ENCODE measurements around the gene FAM200C. TPM values are rescaled to one million over a fixed set of nuclear protein-coding genes. Genes with fewer than 3 reads are reported as not detected.
A peak's percentile ranks its signal among the peaks of the same experiment; 100 is the strongest.

FAM200C gene
- total and polyA plus RNA-seq, 2 of the 13 experiments (the other 11 are each of a cell fraction or from before 2014, with no cell fraction given) = 3.2 to 4.7 TPM

GRCh38 chr5:160420331-160420610 lies 20.4 kb upstream of the FAM200C start:
- ATAC-seq (no peak), FAIRE-seq (no peak), DNase-seq (ENCODE audit: low spot score) (no peak)
- no peaks in the 10 kb centered on the region; the same call in 1 of the 2 replicates for H4K20me1 ChIP-seq (ENCODE audit: insufficient read depth, low read length)
- H3K4me3 ChIP-seq (replicated peaks in 1 of 3; ENCODE audit: insufficient read depth in 1 of 3, low read depth in 2 of 3, low read length in 3 of 3) = peak overlapping the region; percentile 81 to 99 (median 96); a peak in 5 of 6 replicates
- in situ Hi-C loops (cut with HindIII; ENCODE audit: extremely low pct_ligation_motif_present, low pct_unique_long_range_greater_than_20kb) (no loop called here), intact Hi-C loops (cut with micrococcal nuclease; ENCODE audit: unreplicated experiment) (loop anchor here (2.0 kb wide), 1 partner anchor 47 kb away; no protein-coding TSS in a partner anchor)
- H3K4me1 ChIP-seq (ENCODE audit: insufficient read depth, low read length) = peaks cover 61% of the 10 kb centered on the region
- CTCF ChIA-PET (ENCODE audit: low intra/inter-chr PET ratio, low total read pairs) = no interaction called here
- H3K9me3 ChIP-seq (ENCODE audit: low read length) = no peaks in the 10 kb centered on the region
- H3K79me2 ChIP-seq (ENCODE audit: insufficient read depth, low read length) = peaks cover 64% of the 10 kb centered on the region
- POLR2A ChIA-PET = interaction anchor here (2.7 to 3.3 kb wide), 3 partner anchors 20 to 57 kb away, joined by 11 to 15 read pairs (median 11); partner anchors contain the start of gene FAM200C
- H3K9ac ChIP-seq (ENCODE audit: insufficient read depth, low read depth, low read length) = peak overlapping the region; percentile 98
- BruUV-seq (replicated peaks) = no TSS peak
- peak overlapping the region; percentile 94 for H2AFZ ChIP-seq (ENCODE audit: low read length)
- H3K4me2 ChIP-seq (ENCODE audit: low read depth, low read length) = peak overlapping the region; percentile 83
- no peak overlapping the region for H3K27ac ChIP-seq (ENCODE audit: extremely low read length, insufficient read depth, low read length)
- no peaks in the 10 kb centered on the region; a peak in 1 of 5 replicates for H3K27me3 ChIP-seq (ENCODE audit: control insufficient read depth in 1 of 2, insufficient read depth in 2 of 2, low read length in 2 of 2)
- no peaks in the 10 kb centered on the region; a peak in 4 of 5 replicates for H3K36me3 ChIP-seq (replicated peaks in 1 of 2; ENCODE audit: control insufficient read depth in 1 of 2, insufficient read depth in 2 of 2, low read length in 2 of 2)
- TF ChIP-seq GPN1 (CRISPR knock-in tag; IDR thresholded peaks at IDR 0.05; ENCODE audit: borderline replicate concordance) (no peak), ZNF891 (CRISPR knock-in tag; IDR thresholded peaks at IDR 0.05) (no peak), HCFC1 (IDR thresholded peaks at IDR 0.05; ENCODE audit: low read depth, low read length) (no peak), SP4 (CRISPR knock-in tag; IDR thresholded peaks at IDR 0.05) (no peak), IKZF5 (CRISPR knock-in tag; IDR thresholded peaks at IDR 0.05) (no peak), REL (CRISPR knock-in tag; conservative IDR thresholded peaks at IDR 0.05) (no peak), TSC22D2 (CRISPR knock-in tag; IDR thresholded peaks at IDR 0.05; ENCODE audit: borderline replicate concordance) (no peak), ZMYM4 (CRISPR knock-in tag; IDR thresholded peaks at IDR 0.05) (no peak), ZNF274 (CRISPR knock-in tag; IDR thresholded peaks at IDR 0.05) (no peak), PRPF4 (IDR thresholded peaks at IDR 0.05; ENCODE audit: low read depth, low read length, poor library complexity, severe bottlenecking) (no peak), ZNF33B (CRISPR knock-in tag; IDR thresholded peaks at IDR 0.05) (no peak), ZNF607 (CRISPR knock-in tag; IDR thresholded peaks at IDR 0.05; ENCODE audit: borderline replicate concordance) (no peak), ZFX (CRISPR knock-in tag; IDR thresholded peaks at IDR 0.05; ENCODE audit: low read depth) (no peak), ZNF17 (CRISPR knock-in tag; IDR thresholded peaks at IDR 0.05) (no peak)
- TF ChIP-seq, protein P1, sequence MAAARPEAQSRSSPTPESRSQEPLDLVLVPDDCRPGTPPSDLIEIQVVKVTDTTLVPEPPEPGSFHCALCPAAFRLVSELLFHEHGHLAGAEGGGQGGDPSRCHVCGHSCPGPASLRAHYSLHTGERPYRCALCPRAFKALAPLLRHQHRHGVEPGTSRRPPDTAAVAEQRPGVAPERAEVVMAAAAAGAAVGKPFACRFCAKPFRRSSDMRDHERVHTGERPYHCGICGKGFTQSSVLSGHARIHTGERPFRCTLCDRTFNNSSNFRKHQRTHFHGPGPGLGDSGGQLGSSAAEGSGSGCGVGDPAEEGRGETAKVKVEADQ (CRISPR knock-in tag; IDR thresholded peaks at IDR 0.05; ENCODE audit: borderline replicate concordance) = no peak
- TF ChIP-seq, protein P2, sequence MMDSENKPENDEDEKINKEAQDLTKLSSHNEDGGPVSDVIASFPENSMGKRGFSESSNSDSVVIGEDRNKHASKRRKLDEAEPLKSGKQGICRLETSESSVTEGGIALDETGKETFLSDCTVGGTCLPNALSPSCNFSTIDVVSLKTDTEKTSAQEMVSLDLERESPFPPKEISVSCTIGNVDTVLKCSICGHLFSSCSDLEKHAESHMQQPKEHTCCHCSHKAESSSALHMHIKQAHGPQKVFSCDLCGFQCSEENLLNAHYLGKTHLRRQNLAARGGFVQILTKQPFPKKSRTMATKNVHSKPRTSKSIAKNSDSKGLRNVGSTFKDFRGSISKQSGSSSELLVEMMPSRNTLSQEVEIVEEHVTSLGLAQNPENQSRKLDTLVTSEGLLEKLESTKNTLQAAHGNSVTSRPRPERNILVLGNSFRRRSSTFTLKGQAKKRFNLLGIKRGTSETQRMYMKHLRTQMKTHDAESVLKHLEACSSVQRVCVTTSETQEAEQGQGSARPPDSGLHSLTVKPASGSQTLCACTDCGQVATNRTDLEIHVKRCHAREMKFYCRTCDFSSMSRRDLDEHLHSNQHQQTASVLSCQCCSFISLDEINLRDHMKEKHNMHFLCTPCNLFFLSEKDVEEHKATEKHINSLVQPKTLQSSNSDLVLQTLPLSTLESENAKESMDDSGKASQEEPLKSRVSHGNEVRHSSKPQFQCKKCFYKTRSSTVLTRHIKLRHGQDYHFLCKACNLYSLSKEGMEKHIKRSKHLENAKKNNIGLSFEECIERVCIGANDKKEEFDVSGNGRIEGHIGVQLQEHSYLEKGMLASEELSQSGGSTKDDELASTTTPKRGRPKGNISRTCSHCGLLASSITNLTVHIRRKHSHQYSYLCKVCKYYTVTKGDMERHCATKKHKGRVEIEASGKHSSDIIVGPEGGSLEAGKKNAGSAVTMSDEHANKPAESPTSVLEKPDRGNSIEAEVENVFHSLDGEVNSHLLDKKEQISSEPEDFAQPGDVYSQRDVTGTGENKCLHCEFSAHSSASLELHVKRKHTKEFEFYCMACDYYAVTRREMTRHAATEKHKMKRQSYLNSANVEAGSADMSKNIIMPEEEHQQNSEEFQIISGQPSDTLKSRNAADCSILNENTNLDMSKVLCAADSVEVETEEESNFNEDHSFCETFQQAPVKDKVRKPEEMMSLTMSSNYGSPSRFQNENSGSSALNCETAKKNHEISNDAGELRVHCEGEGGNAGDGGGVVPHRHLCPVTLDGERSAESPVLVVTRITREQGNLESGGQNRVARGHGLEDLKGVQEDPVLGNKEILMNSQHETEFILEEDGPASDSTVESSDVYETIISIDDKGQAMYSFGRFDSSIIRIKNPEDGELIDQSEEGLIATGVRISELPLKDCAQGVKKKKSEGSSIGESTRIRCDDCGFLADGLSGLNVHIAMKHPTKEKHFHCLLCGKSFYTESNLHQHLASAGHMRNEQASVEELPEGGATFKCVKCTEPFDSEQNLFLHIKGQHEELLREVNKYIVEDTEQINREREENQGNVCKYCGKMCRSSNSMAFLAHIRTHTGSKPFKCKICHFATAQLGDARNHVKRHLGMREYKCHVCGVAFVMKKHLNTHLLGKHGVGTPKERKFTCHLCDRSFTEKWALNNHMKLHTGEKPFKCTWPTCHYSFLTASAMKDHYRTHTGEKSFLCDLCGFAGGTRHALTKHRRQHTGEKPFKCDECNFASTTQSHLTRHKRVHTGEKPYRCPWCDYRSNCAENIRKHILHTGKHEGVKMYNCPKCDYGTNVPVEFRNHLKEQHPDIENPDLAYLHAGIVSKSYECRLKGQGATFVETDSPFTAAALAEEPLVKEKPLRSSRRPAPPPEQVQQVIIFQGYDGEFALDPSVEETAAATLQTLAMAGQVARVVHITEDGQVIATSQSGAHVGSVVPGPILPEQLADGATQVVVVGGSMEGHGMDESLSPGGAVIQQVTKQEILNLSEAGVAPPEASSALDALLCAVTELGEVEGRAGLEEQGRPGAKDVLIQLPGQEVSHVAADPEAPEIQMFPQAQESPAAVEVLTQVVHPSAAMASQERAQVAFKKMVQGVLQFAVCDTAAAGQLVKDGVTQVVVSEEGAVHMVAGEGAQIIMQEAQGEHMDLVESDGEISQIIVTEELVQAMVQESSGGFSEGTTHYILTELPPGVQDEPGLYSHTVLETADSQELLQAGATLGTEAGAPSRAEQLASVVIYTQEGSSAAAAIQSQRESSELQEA (CRISPR knock-in tag; IDR thresholded peaks at IDR 0.05; ENCODE audit: not compliant biosample characterization) = no peak

Data from HepG2 (cell line).